ENCODE results near the gene STOM.

STOM gene

GRCh38 chr9:121304707-121305106 is 65.3 kb downstream of the STOM start:
- in situ Hi-C loops (cut with HindIII; ENCODE audit: low pct_ligation_motif_present, low sequenced_read_pairs) = no loop called here
- no peak overlapping the region for H3K4me3 ChIP-seq (ENCODE audit: low read depth, low read length)
- H3K27ac ChIP-seq = no peak overlapping the region
- no peak for DNase-seq
- peaks cover 31% of the 10 kb centered on the region for H3K36me3 ChIP-seq (replicated peaks)
- TF ChIP-seq CTCF (IDR thresholded peaks at IDR 0.05; ENCODE audit: low read depth, low read length, missing control alignments) = no peak
- no peaks in the 10 kb centered on the region for H3K27me3 ChIP-seq (replicated peaks)

GRCh38 chr9:121303456-121304451 is 66.3 kb downstream of the STOM start:
- H3K36me3 ChIP-seq (replicated peaks) = peaks cover 31% of the 10 kb centered on the region
- in situ Hi-C loops (cut with HindIII; ENCODE audit: low pct_ligation_motif_present, low sequenced_read_pairs) = no loop called here
- no peak for TF ChIP-seq CTCF (IDR thresholded peaks at IDR 0.05; ENCODE audit: low read depth, low read length, missing control alignments)
- no peak overlapping the region for H3K27ac ChIP-seq
- no peaks in the 10 kb centered on the region for H3K27me3 ChIP-seq (replicated peaks)
- no peak overlapping the region for H3K4me3 ChIP-seq (ENCODE audit: low read depth, low read length)
- DNase-seq = no peak

DNA sequence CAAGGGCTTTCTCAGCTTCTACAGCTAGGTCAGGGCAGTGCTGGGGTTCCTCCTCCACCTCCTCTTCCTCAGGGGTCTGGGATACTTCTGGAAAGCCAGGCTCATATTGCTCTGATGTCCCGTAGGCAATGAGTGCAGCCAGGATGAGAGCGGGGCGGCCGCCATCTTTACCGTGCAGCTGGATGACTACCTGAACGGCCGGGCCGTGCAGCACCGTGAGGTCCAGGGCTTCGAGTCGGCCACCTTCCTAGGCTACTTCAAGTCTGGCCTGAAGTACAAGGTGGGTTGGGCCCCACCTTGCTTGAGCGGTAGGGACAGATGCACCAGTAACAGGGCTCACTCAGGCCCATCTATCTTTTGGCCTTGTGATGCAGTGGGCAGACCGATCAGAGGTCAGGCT is 67.3 kb downstream of the STOM start:
- no peak for DNase-seq
- Histone ChIP-seq H3K36me3 (replicated peaks) (peaks cover 30% of the 10 kb centered on the region), H3K4me3 (ENCODE audit: low read depth, low read length) (no peak overlapping the region), H3K27ac (no peak overlapping the region), H3K27me3 (replicated peaks) (no peaks in the 10 kb centered on the region)
- in situ Hi-C loops (cut with HindIII; ENCODE audit: low pct_ligation_motif_present, low sequenced_read_pairs) = no loop called here
- no peak for TF ChIP-seq CTCF (IDR thresholded peaks at IDR 0.05; ENCODE audit: low read depth, low read length, missing control alignments)

- no peak for TF ChIP-seq CTCF (IDR thresholded peaks at IDR 0.05; ENCODE audit: low read depth, low read length, missing control alignments)
- H3K27ac ChIP-seq = no peak overlapping the region
- DNase-seq = no peak
- H3K27me3 ChIP-seq (replicated peaks) = no peaks in the 10 kb centered on the region
- peaks cover 28% of the 10 kb centered on the region for H3K36me3 ChIP-seq (replicated peaks)
- no peak overlapping the region for H3K4me3 ChIP-seq (ENCODE audit: low read depth, low read length)
- in situ Hi-C loops (cut with HindIII; ENCODE audit: low pct_ligation_motif_present, low sequenced_read_pairs) = no loop called here
These were observed 67.7 kb downstream of the STOM start for GRCh38 chr9:121302341-121302740.

DNA sequence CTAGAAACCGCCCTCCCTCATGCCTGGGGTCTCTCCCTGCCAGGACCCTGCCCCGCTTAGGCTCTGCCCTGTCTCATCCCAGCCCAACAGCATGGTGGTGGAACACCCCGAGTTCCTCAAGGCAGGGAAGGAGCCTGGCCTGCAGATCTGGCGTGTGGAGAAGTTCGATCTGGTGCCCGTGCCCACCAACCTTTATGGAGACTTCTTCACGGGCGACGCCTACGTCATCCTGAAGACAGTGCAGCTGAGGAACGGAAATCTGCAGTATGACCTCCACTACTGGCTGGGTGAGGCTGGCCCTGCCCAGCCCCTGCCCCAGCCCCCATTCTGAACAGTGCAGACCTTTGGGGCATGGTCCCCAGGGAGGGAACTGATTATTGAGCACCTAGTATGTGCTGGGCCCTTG is 68.2 kb downstream of the STOM start:
- Histone ChIP-seq H3K27ac (no peak overlapping the region), H3K4me3 (ENCODE audit: low read depth, low read length) (no peak overlapping the region), H3K27me3 (replicated peaks) (no peaks in the 10 kb centered on the region), H3K36me3 (replicated peaks) (peaks cover 28% of the 10 kb centered on the region)
- no peak for TF ChIP-seq CTCF (IDR thresholded peaks at IDR 0.05; ENCODE audit: low read depth, low read length, missing control alignments)
- no peak for DNase-seq
- in situ Hi-C loops (cut with HindIII; ENCODE audit: low pct_ligation_motif_present, low sequenced_read_pairs) = no loop called here

Measured in brain microvascular endothelial cell (primary cell).